GM19455 (cell line): ENCODE results near the gene SGK1.
A peak's percentile ranks its signal among the peaks of the same experiment; 100 is the strongest.
"Not testable (repeated sequence)": the region's sequence is repeated elsewhere in the genome, so short reads cannot be mapped to it uniquely, and the experiment has no call there.

ENCODE experiments used
- ATAC-seq: cut with Tn5 transposase; IDR thresholded peaks from one replicate; pipeline ENCODE4 v1.9.1; 2021; ENCODE audit not compliant: unreplicated experiment

SGK1 gene

GRCh38 chr6:134230940-134231339 lies 87.0 kb downstream of the SGK1 start:
- ATAC-seq: no peak

- no peak for ATAC-seq
Observed at GRCh38 chr6:134230087-134230700, 87.7 kb downstream of the SGK1 start.

GRCh38 chr6:134229520-134229919 lies 88.4 kb downstream of the SGK1 start:
- ATAC-seq: no peak

- ATAC-seq: no peak
Observed at GRCh38 chr6:134223796-134224420, 94.0 kb downstream of the SGK1 start.

GRCh38 chr6:134221250-134221649 lies 96.7 kb downstream of the SGK1 start:
- ATAC-seq: no peak

- no peak for ATAC-seq
Observed at GRCh38 chr6:134217798-134218140, 100.1 kb downstream of the SGK1 start.

GRCh38 chr6:134217105-134217797 lies 100.7 kb downstream of the SGK1 start:
- ATAC-seq: no peak

- ATAC-seq: no peak
Observed at GRCh38 chr6:134216301-134217010, 101.5 kb downstream of the SGK1 start.

GRCh38 chr6:134213410-134213809 lies 104.5 kb downstream of the SGK1 start:
- not testable (repeated sequence) for ATAC-seq

GRCh38 chr6:134211297-134211696 lies 106.6 kb downstream of the SGK1 start:
- ATAC-seq: no peak

- ATAC-seq: no peak
Observed at GRCh38 chr6:134207421-134207820, 110.5 kb downstream of the SGK1 start.

GRCh38 chr6:134205366-134205765 lies 112.5 kb downstream of the SGK1 start:
- no peak for ATAC-seq

- not testable (repeated sequence) for ATAC-seq
Observed at GRCh38 chr6:134204759-134205158, 113.2 kb downstream of the SGK1 start.

- no peak for ATAC-seq
Observed at GRCh38 chr6:134204031-134204430, 113.9 kb downstream of the SGK1 start.

- no peak for ATAC-seq
Observed at GRCh38 chr6:134201716-134202115, 116.2 kb downstream of the SGK1 start.

- peak; percentile 65 for ATAC-seq
Observed at GRCh38 chr6:134199848-134200606, 117.9 kb downstream of the SGK1 start.

GRCh38 chr6:134198093-134198492 lies 119.8 kb downstream of the SGK1 start:
- ATAC-seq: no peak

GRCh38 chr6:134197685-134198084 lies 120.2 kb downstream of the SGK1 start:
- ATAC-seq: not testable (repeated sequence)

GRCh38 chr6:134196568-134197193 lies 121.2 kb downstream of the SGK1 start:
- ATAC-seq: no peak

- ATAC-seq: no peak
Observed at GRCh38 chr6:134195985-134196384, 121.9 kb downstream of the SGK1 start.
